ENCODE measurements around the gene KCNJ4. TPM values are rescaled to one million over a fixed set of nuclear protein-coding genes. Genes with fewer than 3 reads are reported as not detected.
"Not testable (repeated sequence)": the region's sequence is repeated elsewhere in the genome, so short reads cannot be mapped to it uniquely, and the experiment has no call there.

Gene KCNJ4
- total and polyA plus RNA-seq, 7 experiments from 2014 or later: not detected

DNA sequence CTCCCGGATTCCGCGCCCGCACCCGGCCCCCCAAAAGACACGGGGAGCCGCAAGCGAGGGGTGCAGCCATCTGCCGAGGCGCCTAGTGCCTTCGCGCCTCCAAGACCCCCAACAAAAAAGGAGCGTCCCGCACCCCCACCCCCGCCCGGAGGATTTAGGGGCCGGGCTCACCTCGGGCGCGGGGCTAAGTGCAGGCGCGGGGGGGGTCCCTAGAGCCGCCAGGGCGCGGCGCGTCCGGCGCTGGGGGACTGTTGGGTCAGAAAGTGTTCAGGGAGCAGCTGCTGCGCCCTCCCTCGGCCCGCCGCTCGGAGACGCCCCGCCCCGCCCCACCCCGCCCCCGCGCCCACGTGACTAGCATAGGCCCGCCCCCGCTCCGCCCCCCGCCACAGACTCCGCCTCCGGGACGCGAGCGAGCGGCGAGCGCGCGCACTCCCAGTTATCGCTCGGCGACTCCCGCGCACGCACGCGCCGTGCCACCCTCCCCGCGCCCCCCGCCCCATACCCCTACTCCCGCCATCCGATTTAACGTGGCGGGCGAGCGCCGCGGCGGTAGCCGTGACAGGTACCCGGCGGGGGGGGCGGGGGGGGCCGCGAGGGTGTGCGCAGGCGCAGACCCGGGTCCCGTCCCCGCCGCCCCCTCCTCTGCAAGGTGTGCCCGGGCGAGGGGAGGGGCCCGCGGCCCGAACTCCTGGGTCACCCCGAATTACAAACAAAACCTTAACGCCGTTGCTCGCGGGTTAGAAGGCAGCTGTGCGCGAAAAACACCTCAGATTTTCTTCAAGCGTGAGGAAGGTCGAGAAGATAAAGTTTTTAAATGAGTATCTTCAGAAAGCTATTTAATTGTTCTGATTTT is 56.2 kb downstream of the KCNJ4 start:
- Histone ChIP-seq H3K27me3 (ENCODE audit: control insufficient read depth in 2 of 2, insufficient read depth in 2 of 2, low read length in 2 of 2) (no peaks in the 10 kb centered on the region), H3K9me3 (ENCODE audit: control insufficient read depth in 2 of 3, low read length in 3 of 3) (no peaks in the 10 kb centered on the region), H3K4me3 (ENCODE audit: low read length) (peak overlapping the region; percentile 46), H3K36me3 (ENCODE audit: control insufficient read depth in 2 of 3, insufficient read depth in 3 of 3, low read length in 3 of 3) (no peaks in the 10 kb centered on the region), H3K27ac (ENCODE audit: low read depth, low read length) (peak overlapping the region; percentile 69), H3K4me1 (ENCODE audit: control insufficient read depth in 2 of 2, insufficient read depth in 2 of 2, low read length in 2 of 2) (no peaks in the 10 kb centered on the region)
- Mint-ChIP-seq H3K4me1 (peaks cover 6 to 41% (median 33%) of the 10 kb centered on the region in 7 donors), H3K36me3 (no peaks in the 10 kb centered on the region), H3K27me3 (peaks cover 0 to 30% (median 0%) of the 10 kb centered on the region in 5 donors), H3K9me3 (peaks cover 0 to 2% (median 0%) of the 10 kb centered on the region in 11 donors), H3K27ac (peak overlapping the region in 8 of 9 donors; percentile 55 to 84 (median 76)), H3K4me3 (peak overlapping the region; percentile 78 to 93 (median 85))
- POLR2A ChIA-PET: no interaction called here
- intact Hi-C loops (cut with micrococcal nuclease): loop anchor here (1.0 to 5.0 kb wide), 11 partner anchors 82 to 918 kb away; partner anchors contain the start of genes DDX17 (in 2 of the 2), CBX7 (in 1 of the 2), CSNK1E (in 1 of the 2) and DMC1 (in 1 of the 2)
- CTCF ChIA-PET: no interaction called here
- peak; percentile 74 to 91 (median 82) for DNase-seq
- peak; percentile 93 for ATAC-seq

DNA sequence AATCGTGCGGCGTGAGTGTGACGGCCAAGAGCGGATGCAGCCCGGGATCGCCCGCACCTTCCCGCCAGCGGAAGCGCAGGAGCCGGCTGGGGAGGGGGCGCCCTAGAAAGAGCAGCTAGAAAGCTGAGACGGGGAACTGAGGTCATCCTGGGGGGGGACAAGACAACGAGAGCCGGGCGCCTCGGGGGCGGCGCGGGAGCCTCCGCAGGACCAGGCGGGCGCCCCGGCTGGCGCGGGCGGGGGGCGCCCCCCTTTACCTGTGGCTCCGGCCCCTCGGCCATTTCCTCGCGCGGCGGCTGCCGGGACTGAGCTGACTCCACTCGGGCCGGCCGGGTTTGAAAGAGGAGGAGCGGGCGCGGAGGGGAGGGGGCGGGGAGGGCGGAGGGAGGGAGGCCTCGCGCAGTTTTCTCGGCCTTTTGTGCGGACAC is 56.8 kb downstream of the KCNJ4 start:
- CTCF ChIA-PET; H3K9me3 ChIP-seq (ENCODE audit: control insufficient read depth in 2 of 3, low read length in 3 of 3); H3K36me3 Mint-ChIP-seq; H3K4me1 ChIP-seq (ENCODE audit: control insufficient read depth in 2 of 2, insufficient read depth in 2 of 2, low read length in 2 of 2); POLR2A ChIA-PET; H3K36me3 ChIP-seq (ENCODE audit: control insufficient read depth in 2 of 3, insufficient read depth in 3 of 3, low read length in 3 of 3); H3K9me3 Mint-ChIP-seq; H3K27me3 ChIP-seq (ENCODE audit: control insufficient read depth in 2 of 2, insufficient read depth in 2 of 2, low read length in 2 of 2): not testable (repeated sequence)
- H3K27me3 Mint-ChIP-seq: peaks cover 0 to 28% (median 0%) of the 10 kb centered on the region in 5 donors
- peak overlapping the region; percentile 68 to 87 (median 81) for H3K4me3 Mint-ChIP-seq
- DNase-seq (peak in 8 of 9 donors; percentile 24 to 63 (median 45)), ATAC-seq (peak; percentile 40)
- H3K27ac Mint-ChIP-seq: peak overlapping the region in 4 of 9 donors; percentile 63 to 83 (median 70)
- peak overlapping the region; percentile 62 for H3K27ac ChIP-seq (ENCODE audit: low read depth, low read length)
- intact Hi-C loops (cut with micrococcal nuclease): loop anchor here (1.0 to 5.0 kb wide), 11 partner anchors 81 to 919 kb away; partner anchors contain the start of genes DDX17 (in 2 of the 2), CBX7 (in 1 of the 2), CSNK1E (in 1 of the 2) and DMC1 (in 1 of the 2)
- H3K4me1 Mint-ChIP-seq: peaks cover 6 to 46% (median 39%) of the 10 kb centered on the region in 7 donors
- H3K4me3 ChIP-seq (ENCODE audit: low read length): peak overlapping the region; percentile 39

DNA sequence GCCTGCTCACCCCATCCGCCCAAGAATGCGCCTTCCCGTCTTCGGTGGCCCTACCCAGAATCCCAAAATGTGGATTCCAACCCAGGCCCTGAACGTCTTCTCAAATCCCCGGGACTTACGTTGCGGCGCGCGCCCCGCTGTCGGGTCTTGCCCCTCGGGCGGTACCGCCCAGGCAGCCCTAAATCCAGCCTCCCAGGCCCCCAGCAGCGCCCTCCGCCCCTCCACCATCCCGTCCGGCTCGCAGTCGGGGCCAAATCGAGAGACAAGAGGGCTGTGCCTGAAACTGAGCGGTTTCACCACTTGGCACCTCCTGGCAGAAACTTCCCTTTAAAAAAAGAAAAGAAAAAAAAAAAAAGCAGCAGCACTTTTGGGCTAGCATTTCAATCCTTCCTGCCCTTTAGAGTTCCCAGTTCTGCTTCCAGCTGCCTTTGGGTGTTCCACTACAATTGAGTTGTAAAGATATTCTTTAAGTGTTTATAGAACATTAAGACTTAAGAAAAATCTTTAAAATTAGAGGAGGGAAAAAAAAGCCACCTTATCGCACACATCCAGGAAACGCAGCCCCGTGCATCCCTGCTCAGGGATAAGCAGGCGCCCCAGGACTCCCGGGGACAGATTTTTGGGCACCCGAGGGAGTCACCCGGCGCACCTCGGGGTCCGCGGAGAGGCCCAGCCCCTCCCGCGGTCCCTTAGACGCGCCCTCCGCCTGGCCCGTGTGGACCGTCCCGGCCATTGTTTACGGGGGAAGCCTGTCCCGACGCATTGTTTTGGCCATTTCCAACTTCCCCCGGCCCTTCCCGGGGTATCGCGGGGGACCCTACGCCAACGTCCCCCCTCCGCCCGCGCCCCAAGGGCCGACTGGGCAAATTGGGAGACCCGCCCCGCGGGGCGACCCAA is 57.6 kb downstream of the KCNJ4 start:
- Mint-ChIP-seq H3K27ac (peak overlapping the region in 7 of 9 donors; percentile 9 to 77 (median 52)), H3K36me3 (no peaks in the 10 kb centered on the region), H3K4me1 (peaks cover 11 to 53% (median 45%) of the 10 kb centered on the region in 7 donors), H3K27me3 (peaks cover 0 to 23% (median 0%) of the 10 kb centered on the region in 5 donors), H3K9me3 (peaks cover 0 to 2% (median 0%) of the 10 kb centered on the region in 11 donors), H3K4me3 (peak overlapping the region; percentile 75 to 88 (median 81))
- Histone ChIP-seq H3K4me1 (ENCODE audit: control insufficient read depth in 2 of 2, insufficient read depth in 2 of 2, low read length in 2 of 2) (no peaks in the 10 kb centered on the region), H3K4me3 (ENCODE audit: low read length) (no peak overlapping the region), H3K27ac (ENCODE audit: low read depth, low read length) (peak overlapping the region; percentile 46), H3K27me3 (ENCODE audit: control insufficient read depth in 2 of 2, insufficient read depth in 2 of 2, low read length in 2 of 2) (no peaks in the 10 kb centered on the region), H3K9me3 (ENCODE audit: control insufficient read depth in 2 of 3, low read length in 3 of 3) (no peaks in the 10 kb centered on the region), H3K36me3 (ENCODE audit: control insufficient read depth in 2 of 3, insufficient read depth in 3 of 3, low read length in 3 of 3) (no peaks in the 10 kb centered on the region)
- ATAC-seq (peak; percentile 9), DNase-seq (peak in 2 of 9 donors; percentile 14 to 25)
- POLR2A ChIA-PET: interaction anchor here (0.7 to 1.0 kb wide), 2 partner anchors 595 to 752 kb away, joined by 3 to 4 read pairs; no protein-coding TSS in a partner anchor
- intact Hi-C loops (cut with micrococcal nuclease): loop anchor here (1.0 to 5.0 kb wide), 11 partner anchors 81 to 920 kb away; partner anchors contain the start of genes DDX17 (in 2 of the 2), CBX7 (in 1 of the 2), CSNK1E (in 1 of the 2) and DMC1 (in 1 of the 2)
- CTCF ChIA-PET: no interaction called here

DNA sequence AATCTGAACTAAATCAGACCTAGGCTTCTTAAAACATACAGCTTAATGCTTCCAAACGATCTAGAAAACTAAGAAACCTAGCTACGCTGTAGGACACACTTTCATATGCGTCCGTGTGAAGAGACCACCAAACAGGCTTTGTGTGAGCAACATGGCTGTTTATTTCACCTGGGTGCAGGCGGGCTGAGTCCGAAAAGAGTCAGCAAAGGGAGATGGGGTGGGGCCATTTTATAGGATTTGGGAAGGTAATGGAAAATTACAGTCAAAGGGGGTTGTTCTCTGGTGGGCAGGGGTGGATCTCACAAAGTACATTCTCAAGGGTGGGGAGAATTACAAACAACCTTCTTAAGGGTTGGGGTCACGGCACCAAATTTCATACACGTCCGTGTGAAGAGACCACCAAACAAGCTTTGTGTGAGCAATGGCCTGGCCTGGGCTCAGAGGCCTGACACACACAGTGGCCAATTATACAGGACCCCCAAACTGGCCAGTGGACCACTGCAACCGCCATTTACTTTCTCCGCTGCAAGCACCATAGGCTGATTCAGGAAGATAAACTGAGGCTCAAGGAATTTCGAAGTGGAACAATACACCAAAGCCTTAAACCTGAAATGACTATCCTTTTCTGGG is 58.4 kb downstream of the KCNJ4 start:
- H3K4me1 Mint-ChIP-seq: peaks cover 11 to 53% (median 45%) of the 10 kb centered on the region in 7 donors
- H3K27me3 ChIP-seq (ENCODE audit: control insufficient read depth in 2 of 2, insufficient read depth in 2 of 2, low read length in 2 of 2); H3K9me3 Mint-ChIP-seq; POLR2A ChIA-PET; CTCF ChIA-PET; H3K4me3 ChIP-seq (ENCODE audit: low read length); H3K36me3 Mint-ChIP-seq; H3K9me3 ChIP-seq (ENCODE audit: control insufficient read depth in 2 of 3, low read length in 3 of 3); H3K4me1 ChIP-seq (ENCODE audit: control insufficient read depth in 2 of 2, insufficient read depth in 2 of 2, low read length in 2 of 2); DNase-seq; ATAC-seq; H3K36me3 ChIP-seq (ENCODE audit: control insufficient read depth in 2 of 3, insufficient read depth in 3 of 3, low read length in 3 of 3): not testable (repeated sequence)
- peak overlapping the region in 8 of 9 donors; percentile 26 to 84 (median 76) for H3K27ac Mint-ChIP-seq
- H3K27ac ChIP-seq (ENCODE audit: low read depth, low read length): peak overlapping the region; percentile 13
- peaks cover 0 to 20% (median 0%) of the 10 kb centered on the region in 5 donors for H3K27me3 Mint-ChIP-seq
- peak overlapping the region; percentile 75 to 88 (median 81) for H3K4me3 Mint-ChIP-seq
- intact Hi-C loops (cut with micrococcal nuclease): loop anchor here (5.0 kb wide), 6 partner anchors 111 to 921 kb away; partner anchors contain the start of genes DDX17 (in 2 of the 2), CBX7 (in 1 of the 2), JOSD1 (in 1 of the 2) and PLA2G6 (in 1 of the 2)

DNA sequence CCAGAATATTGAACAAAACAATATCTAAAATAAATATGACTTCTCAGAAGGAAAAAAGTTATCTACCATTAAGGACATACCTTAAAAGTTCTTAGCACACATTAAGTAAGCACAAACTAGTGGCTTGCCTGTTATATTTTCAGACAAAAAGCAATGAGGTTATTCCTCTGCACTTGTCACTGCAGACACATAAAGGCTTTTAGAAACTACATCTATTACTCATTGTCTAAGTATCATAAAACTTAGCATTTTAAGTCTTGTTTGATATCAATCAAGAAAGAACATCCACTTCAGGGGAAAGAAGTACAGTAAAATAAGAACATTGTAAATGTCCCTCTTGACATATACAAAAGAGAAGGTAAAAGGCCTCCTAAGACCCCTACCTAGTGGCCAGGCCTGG is 59.1 kb downstream of the KCNJ4 start:
- H3K36me3 Mint-ChIP-seq; ATAC-seq; DNase-seq; CTCF ChIA-PET; H3K4me3 ChIP-seq (ENCODE audit: low read length); H3K4me1 ChIP-seq (ENCODE audit: control insufficient read depth in 2 of 2, insufficient read depth in 2 of 2, low read length in 2 of 2); H3K27me3 ChIP-seq (ENCODE audit: control insufficient read depth in 2 of 2, insufficient read depth in 2 of 2, low read length in 2 of 2); H3K9me3 Mint-ChIP-seq; POLR2A ChIA-PET; H3K36me3 ChIP-seq (ENCODE audit: control insufficient read depth in 2 of 3, insufficient read depth in 3 of 3, low read length in 3 of 3); H3K9me3 ChIP-seq (ENCODE audit: control insufficient read depth in 2 of 3, low read length in 3 of 3): not testable (repeated sequence)
- peaks cover 11 to 53% (median 45%) of the 10 kb centered on the region in 7 donors for H3K4me1 Mint-ChIP-seq
- peak overlapping the region; percentile 75 to 88 (median 81) for H3K4me3 Mint-ChIP-seq
- H3K27me3 Mint-ChIP-seq: peaks cover 0 to 14% (median 0%) of the 10 kb centered on the region in 5 donors
- intact Hi-C loops (cut with micrococcal nuclease): loop anchor here (5.0 kb wide), 6 partner anchors 111 to 921 kb away; partner anchors contain the start of genes DDX17 (in 2 of the 2), CBX7 (in 1 of the 2), JOSD1 (in 1 of the 2) and PLA2G6 (in 1 of the 2)
- peak overlapping the region in 8 of 9 donors; percentile 20 to 84 (median 76) for H3K27ac Mint-ChIP-seq
- peak overlapping the region; percentile 29 for H3K27ac ChIP-seq (ENCODE audit: low read depth, low read length)
